ENCODE results near the gene SNX8.
A peak's percentile ranks its signal among the peaks of the same experiment; 100 is the strongest.
"Not testable (repeated sequence)": the region's sequence is repeated elsewhere in the genome, so short reads cannot be mapped to it uniquely, and the experiment has no call there.

SNX8 gene

GRCh38 chr7:2326951-2327350 is 12.7 kb upstream of the SNX8 start:
- DNase-seq = no peak

DNA sequence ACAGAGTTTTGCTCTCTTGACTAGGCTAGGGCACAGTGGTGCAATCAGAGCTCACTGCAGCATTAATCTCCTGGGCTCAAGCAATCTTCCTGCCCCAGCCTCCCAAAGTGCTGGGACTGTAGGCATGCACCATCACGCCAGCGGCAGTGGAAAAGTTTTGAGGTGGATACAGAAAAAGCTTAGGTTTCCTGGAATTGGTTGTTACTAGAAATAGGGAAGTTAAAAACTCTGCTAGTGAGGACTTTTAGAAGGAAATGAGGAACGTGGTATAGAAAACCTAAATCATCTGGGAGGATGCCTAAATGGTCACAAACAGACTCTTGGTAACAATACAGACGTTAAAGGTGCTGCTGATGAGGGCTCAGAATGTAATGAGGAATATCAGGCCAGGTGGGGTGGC is 10.9 kb upstream of the SNX8 start:
- no peak for DNase-seq

- no peak for DNase-seq
Measured at GRCh38 chr7:2321020-2321419, 6.8 kb upstream of the SNX8 start.

DNA sequence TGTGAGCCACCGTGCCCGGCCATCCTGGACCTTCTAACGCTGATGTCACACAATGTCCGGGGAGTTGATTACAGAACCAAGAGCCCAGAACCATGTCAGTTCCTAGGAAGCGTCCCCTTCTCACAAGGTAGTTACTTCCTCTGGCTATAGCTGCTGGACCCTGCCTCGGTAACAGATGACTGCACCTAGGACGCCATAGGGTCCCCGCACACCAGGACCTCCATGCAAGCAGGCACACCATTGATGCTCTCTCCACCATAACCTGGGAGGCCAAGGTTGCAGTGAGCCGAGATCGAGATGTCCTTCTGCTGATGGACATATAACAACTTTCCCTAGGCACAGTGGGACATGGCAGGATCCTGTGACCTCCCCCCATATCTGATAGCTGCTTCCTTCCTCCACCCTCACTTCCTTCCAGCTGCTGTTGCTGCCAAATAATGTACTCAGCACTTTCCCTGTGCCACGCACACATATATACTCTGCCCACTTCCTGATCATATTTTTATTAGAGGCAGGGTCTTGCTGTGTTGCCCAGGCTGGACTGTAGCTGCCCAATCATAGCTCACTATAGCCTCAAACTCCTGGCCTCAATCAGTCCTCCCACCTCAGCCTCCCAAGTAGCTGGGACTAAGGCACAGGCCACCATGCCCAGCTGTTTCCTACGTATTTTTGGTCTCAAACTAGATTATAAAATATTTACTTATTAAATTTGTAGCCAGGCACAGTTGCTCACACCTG is 3.5 kb upstream of the SNX8 start:
- DNase-seq = no peak

- DNase-seq = no peak
Measured at GRCh38 chr7:2316578-2316977, 2.3 kb upstream of the SNX8 start.

DNA sequence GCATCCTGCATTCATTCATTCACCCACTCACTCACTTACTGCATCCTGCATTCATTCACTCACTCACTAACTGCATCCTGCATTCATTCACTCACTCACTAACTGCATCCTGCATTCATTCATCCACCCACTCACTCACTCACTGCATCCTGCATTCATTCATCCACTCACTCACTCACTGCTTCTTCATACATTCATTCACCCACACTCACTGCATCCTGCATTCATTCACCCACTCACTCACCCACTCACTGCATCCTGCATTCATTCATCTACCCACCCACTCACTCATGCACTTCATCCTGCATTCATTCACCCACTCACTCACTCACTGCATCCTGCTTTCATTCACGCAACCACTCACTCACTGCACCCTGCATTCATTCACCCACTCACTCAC is 1.5 kb upstream of the SNX8 start:
- no peak for DNase-seq

GRCh38 chr7:2314956-2315530 is 802 bp upstream of the SNX8 start:
- not testable (repeated sequence) for DNase-seq

- DNase-seq = peak; percentile 42
Measured at GRCh38 chr7:2313450-2314208, 612 bp downstream of the SNX8 start.

DNA sequence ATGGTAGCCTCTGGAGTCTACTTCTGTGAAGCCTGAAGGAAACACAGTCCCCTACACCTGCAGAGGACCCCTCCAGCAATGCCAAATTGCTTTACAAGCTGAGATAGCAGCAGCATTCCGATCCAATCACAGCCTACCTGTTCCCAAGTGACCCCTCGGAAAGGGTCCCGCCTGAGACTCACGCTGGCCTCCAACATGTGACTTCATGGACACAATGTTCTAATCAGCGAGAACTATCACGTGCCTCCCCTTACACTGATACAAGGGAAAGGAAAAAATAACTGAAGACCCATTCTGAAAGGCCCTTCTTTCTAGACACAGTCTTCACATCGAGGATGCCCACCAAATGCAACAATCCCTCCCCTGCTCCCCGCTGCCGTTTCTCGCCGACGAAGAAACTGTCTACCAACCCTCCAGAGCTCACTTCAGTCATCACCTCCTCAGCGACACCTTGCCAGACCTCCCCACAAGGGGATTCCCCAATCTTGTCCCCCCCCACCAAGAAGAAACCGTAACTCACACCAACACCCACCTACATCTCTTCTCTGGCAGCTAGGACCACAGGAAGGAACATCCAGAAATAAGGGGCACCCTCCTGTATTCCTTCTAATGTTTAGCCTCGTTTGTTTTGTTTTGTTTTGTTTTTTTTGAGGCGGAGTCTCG is 1.8 kb downstream of the SNX8 start:
- DNase-seq = no peak

DNA sequence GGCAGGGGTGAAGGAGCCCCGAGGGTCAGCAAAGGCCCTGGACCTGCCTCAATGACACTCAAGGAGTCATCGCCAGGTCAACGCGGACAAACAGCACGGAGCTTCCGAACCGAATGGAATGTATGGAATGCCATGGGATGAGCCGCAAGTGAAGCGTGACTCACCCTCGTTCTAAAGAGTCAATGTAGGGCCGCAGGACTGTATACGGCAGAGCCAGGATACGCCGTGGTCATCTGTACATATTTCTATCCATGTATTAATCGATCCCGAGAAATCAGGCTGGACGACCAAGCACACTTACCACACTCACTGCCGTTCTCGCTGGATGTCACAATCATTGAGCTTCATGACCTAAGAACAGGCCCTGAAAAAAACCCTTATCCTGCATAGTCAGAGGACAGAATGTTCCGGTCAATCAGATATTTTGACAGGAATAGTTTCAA is 4.3 kb downstream of the SNX8 start:
- no peak for DNase-seq

DNA sequence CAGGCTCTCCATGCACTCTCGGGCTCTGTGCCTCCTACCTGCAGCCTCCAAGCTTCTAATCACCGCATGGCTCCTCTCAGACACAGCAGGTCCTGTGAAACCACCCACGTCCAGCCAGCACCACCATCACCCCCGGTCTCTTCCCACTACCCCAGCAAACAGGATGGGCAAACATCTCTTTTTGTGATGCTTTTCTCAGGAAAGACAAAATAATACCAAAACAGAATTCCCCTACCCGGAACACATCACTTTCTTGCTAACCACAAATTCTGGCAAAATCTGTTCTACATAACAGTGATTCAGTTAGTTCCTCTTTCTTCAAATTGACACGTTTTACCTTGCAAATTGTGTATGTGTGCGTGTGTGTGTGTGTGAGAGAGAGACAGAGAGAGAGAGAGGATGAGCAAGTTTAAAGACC is 6.5 kb downstream of the SNX8 start:
- no peak for DNase-seq

DNA sequence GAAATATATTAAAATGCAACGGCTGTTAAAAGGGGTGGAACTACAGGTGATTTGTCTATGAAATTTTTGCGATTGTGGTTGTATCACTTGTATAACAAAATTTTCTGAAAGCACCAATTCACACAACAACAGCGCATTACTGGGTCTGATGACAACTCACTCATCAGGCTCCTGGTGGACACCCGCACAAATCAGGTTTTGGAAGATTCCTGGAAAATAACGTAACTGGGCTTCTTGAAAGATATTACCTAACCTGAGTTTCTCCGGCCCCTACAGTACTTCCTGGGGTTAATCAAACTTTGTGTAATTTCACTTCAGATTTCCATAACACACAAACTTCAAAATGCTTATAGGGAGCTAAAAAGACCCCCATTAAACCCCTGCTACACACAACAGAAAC is 7.6 kb downstream of the SNX8 start:
- DNase-seq = no peak

DNA sequence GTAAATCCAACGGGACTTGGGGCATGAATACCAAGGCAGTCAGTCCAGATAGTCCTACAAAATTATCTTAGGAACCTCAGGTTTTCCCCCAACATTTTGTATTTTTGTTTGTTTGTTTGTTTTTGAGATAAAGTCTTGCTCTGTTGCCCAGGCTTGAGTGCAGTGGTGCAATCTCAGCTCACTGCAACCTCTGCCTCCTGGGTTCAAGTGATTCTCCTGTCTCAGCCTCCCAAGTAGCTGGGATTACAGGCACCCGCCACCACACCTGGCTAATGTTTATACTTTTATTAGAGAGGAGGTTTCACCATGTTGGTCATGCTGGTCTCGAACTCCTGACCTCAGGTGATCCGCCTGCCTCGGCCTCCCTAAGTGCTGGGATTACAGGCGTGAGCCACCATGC is 9.0 kb downstream of the SNX8 start:
- DNase-seq = not testable (repeated sequence)

DNA sequence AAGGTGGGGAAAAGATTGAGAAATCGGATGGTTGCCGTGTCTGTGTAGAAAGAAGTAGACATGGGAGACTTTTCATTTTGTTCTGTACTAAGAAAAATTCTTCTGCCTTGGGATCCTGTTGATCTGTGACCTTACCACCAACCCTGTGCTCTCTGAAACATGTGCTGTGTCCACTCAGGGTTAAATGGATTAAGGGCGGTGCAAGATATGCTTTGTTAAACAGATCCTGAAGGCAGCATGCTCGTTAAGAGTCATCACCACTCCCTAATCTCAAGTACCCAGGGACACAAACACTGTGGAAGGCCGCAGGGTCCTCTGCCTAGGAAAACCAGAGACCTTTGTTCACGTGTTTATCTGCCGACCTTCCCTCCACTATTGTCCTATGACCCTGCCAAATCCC is 10.7 kb downstream of the SNX8 start:
- not testable (repeated sequence) for DNase-seq

- not testable (repeated sequence) for DNase-seq
Measured at GRCh38 chr7:2302743-2303397, 11.4 kb downstream of the SNX8 start.

DNA sequence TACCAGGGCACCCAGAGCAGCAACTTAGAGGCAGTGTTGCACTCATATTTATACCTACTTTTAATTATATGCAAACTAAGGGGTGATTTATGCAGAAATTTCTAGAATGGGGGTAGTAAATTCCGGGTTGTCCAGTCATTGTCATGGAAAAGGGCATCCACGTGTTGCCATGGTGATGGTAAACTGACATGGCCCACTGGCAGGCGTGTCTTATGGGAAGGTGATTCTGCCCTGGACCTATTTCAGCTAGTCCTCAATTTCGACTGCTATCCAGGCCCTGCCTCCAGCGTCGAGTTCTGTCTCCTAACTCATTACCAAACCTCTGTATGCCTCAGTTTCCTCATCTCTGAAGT is 12.8 kb downstream of the SNX8 start:
- no peak for DNase-seq

DNA sequence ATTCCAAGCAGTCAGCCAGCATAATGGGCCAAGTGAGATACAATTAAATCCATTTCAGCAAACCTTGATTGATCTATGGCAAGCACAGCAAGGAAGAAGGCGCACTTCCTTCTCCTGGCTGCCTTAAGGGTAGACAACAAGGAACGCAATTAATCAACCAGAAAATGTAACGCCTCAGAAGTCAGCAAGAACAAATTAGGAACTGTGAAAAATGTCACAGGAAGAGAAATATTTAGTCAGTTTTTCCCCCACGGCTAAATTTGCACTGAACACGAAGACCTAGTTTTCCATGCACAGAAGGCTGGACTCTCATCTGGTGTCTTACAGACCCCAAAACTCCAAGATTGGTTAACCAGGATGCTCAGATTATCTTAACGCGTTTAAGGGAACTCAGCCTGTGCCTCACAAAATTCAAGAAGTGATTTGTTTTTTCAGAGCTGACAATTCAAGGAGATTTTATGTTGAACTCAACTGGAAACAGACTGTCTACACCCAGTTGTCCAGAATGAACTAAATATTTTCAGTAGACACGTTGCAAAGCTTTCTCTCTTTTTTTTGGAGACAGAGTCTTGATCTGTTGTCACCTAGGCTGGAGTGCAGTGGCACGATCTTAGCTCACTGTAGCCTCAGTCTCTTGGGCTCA is 14.2 kb downstream of the SNX8 start:
- no peak for DNase-seq

DNA sequence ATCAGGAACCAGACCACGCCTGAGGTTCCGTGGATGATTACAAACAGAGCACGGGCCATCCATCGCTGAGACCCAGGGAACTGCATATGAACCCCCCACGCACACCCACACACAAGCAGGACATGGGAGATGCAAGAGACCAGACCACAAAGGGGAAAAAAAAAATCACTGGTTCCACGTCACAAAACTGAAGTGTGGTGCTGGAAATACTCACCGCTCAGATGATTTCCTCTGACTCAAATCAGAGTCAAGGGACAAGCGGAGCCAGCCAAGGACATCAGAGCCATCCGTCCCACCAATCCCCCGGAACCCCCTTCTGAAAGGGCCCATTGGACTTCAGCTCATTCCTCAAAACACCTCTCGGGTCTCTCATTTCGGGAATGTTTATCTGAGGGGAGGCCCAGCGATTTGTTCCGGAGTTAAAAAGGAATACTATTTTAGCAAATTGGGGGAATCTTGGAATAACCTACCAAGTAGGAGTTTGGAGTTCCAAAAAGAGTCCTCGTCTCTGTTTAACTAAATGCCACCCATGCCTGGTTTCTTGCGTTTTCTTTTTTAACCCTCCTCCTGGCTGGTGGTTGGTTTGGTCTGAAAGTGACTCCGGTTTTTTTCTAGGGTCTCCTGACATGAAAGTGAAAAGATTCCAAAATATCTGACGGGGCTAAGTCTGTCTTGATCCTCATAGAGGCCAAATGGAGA is 15.0 kb downstream of the SNX8 start:
- peak; percentile 52 for DNase-seq

DNA sequence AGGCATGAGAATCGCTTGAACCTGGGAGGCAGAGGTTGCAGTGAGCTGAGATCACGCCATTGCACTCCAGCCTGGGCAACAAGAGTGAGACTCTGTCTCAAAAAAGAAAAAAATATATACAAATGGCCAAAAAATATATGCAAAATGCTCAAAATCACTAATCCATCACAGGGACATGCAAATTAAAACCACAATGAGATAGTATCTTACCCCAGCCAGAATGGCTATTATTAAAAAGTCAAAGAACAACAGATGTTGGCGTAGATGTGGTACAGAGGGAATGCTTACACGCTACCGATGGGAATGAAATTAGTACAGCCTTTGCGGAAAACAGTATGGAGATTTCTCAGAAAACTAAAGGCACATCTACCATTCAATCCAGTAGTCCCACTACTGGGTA is 17.4 kb downstream of the SNX8 start:
- no peak for DNase-seq

GRCh38 chr7:2295936-2296620 is 18.2 kb downstream of the SNX8 start:
- DNase-seq = no peak

GRCh38 chr7:2290877-2291276 is 23.4 kb downstream of the SNX8 start:
- no peak for DNase-seq
